ENCODE measurements around the gene PLEKHA7. TPM values are rescaled to one million over a fixed set of nuclear protein-coding genes. Genes with fewer than 3 reads are reported as not detected.
A peak's percentile ranks its signal among the peaks of the same experiment; 100 is the strongest.

PLEKHA7 gene
- total and polyA plus RNA-seq, 2 of the 13 experiments (the other 11 are each of a cell fraction or from before 2014, with no cell fraction given): 17.5 to 18.7 TPM

GRCh38 chr11:17013548-17014320, 480 bp downstream of the PLEKHA7 start (continued):
- TF ChIP-seq NFAT5 (CRISPR knock-in tag; IDR thresholded peaks at IDR 0.05): no peak
- TF ChIP-seq YEATS4 (CRISPR knock-in tag; IDR thresholded peaks at IDR 0.05; ENCODE audit: borderline replicate concordance): no peak
- TF ChIP-seq ZC3H4 (CRISPR knock-in tag; IDR thresholded peaks at IDR 0.05; ENCODE audit: borderline replicate concordance): no peak
- TF ChIP-seq NR0B2 (CRISPR knock-in tag; IDR thresholded peaks at IDR 0.05): no peak
- no peak for TF ChIP-seq ELF3 (CRISPR knock-in tag; IDR thresholded peaks at IDR 0.05)
- TF ChIP-seq ZNF281 (CRISPR knock-in tag; IDR thresholded peaks at IDR 0.05; ENCODE audit: borderline replicate concordance): peak; percentile 29
- no peak for TF ChIP-seq ZNF772 (CRISPR knock-in tag; IDR thresholded peaks at IDR 0.05)
- no peak for TF ChIP-seq NAIF1 (CRISPR knock-in tag; IDR thresholded peaks at IDR 0.05; ENCODE audit: borderline replicate concordance)
- TF ChIP-seq ZNF441 (CRISPR knock-in tag; IDR thresholded peaks at IDR 0.05; ENCODE audit: borderline replicate concordance): no peak
- no peak for TF ChIP-seq SATB2 (CRISPR knock-in tag; IDR thresholded peaks at IDR 0.05)
- no peak for TF ChIP-seq ESRRA (CRISPR knock-in tag; IDR thresholded peaks at IDR 0.05; ENCODE audit: low read depth)
- no peak for TF ChIP-seq ZBTB26 (CRISPR knock-in tag; IDR thresholded peaks at IDR 0.05; ENCODE audit: borderline replicate concordance)
- TF ChIP-seq PATZ1 (CRISPR knock-in tag; IDR thresholded peaks at IDR 0.05): peak; percentile 87
- TF ChIP-seq RXRA (CRISPR knock-in tag; IDR thresholded peaks at IDR 0.05): no peak
- TF ChIP-seq FOXK2 (IDR thresholded peaks at IDR 0.05): no peak
